OCI-LY1 (cell line): ENCODE measurements around the gene ZNF546.

Experiments
- EZH2 ChIP-seq: fragments of 200-600 bp; sonication (generic), shearing (Covaris generic); IDR thresholded peaks from 2 replicates; pipeline ENCODE4 v1.8.0; 2017; ENCODE audit warnings: borderline replicate concordance, mixed run types, mild to moderate bottlenecking, antibody characterized with exemption, low read length, moderate library complexity, mixed read lengths
- TF ChIP-seq, protein P1 (sequence below): fragments of 200-600 bp; sonication (generic), shearing (Covaris generic); IDR thresholded peaks from 2 replicates; pipeline ENCODE4 v1.5.1; 2017; ENCODE audit warnings: mild to moderate bottlenecking, antibody characterized with exemption, low read length, moderate library complexity, mixed read lengths

DNA sequence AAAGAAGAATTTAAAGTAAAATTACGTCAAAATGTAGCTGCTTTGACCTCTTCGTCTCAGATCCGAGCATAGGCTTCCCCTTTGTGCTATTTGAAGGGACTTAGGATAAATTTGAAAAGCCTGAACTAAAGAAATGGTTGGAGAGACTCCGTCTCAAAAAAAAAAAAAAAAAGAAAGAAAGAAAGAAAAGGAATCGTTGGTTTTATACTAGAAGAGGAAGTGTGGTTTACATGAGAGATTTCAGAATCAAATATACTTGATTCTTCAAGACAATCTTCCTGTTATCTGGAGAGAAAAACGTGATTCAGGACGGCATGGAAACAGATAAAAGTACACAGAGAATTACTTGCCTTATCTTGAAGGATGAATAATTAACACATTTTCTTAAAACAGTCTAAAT is 59.6 kb downstream of the ZNF546 start:
- TF ChIP-seq, protein P1, sequence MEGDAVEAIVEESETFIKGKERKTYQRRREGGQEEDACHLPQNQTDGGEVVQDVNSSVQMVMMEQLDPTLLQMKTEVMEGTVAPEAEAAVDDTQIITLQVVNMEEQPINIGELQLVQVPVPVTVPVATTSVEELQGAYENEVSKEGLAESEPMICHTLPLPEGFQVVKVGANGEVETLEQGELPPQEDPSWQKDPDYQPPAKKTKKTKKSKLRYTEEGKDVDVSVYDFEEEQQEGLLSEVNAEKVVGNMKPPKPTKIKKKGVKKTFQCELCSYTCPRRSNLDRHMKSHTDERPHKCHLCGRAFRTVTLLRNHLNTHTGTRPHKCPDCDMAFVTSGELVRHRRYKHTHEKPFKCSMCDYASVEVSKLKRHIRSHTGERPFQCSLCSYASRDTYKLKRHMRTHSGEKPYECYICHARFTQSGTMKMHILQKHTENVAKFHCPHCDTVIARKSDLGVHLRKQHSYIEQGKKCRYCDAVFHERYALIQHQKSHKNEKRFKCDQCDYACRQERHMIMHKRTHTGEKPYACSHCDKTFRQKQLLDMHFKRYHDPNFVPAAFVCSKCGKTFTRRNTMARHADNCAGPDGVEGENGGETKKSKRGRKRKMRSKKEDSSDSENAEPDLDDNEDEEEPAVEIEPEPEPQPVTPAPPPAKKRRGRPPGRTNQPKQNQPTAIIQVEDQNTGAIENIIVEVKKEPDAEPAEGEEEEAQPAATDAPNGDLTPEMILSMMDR, result no peak
- TF ChIP-seq EZH2, result no peak
